Right lobe of liver (tissue), 6 donors: ENCODE measurements around the gene DBH. TPM values are rescaled to one million over a fixed set of nuclear protein-coding genes. Genes with fewer than 3 reads are reported as not detected.
A peak's percentile ranks its signal among the peaks of the same experiment; 100 is the strongest.

Source experiments
- ATAC-seq, 4 donors: fragments of 200-7000 bp; cut with Tn5 transposase; one replicate each; pipeline ENCODE4 v1.9.1; 2020; ENCODE audit warnings: mild to moderate bottlenecking in 4 of 4, moderate library complexity in 4 of 4
- DNase-seq, 3 donors: peaks; one replicate each; pipeline ENCODE4 v3.0.0-alpha.2; 2020
- H3K27ac ChIP-seq, 3 donors: fragments of 200-600 bp; one replicate each; pipeline ENCODE4 v1.8.0; 2022
- H3K27me3 ChIP-seq, 2 donors: fragments of 200-600 bp; one replicate each; pipeline ENCODE4 v1.8.0; 2022
- H3K36me3 ChIP-seq, 4 donors: fragments of 200-600 bp; sonication (generic) in 1 of 4; one replicate each; pipeline versions ENCODE4 v1.5.1 to v1.8.0; 2017 to 2022; ENCODE audit warnings: control low read depth in 1 of 4
- H3K4me1 ChIP-seq, 4 donors: fragments of 200-600 bp; sonication (generic) in 1 of 4; one replicate each; pipeline versions ENCODE4 v1.5.1 to v1.8.0; 2017 to 2022; ENCODE audit warnings: control low read depth in 1 of 4
- H3K4me3 ChIP-seq, 3 donors: fragments of 200-600 bp; one replicate each; pipeline ENCODE4 v1.8.0; 2022
- H3K9me3 ChIP-seq, 4 donors: fragments of 200-600 bp; sonication (generic) in 1 of 4; one replicate each; pipeline versions ENCODE4 v1.5.1 to v1.8.0; 2017 to 2022; ENCODE audit warnings: control low read depth in 1 of 4
- CTCF ChIP-seq, 4 donors: fragments of 200-600 bp in 3 of 4; fragments of 450-650 bp in 1 of 4; IDR thresholded peaks; one replicate each; pipeline versions ENCODE4 v1.5.1 to v1.8.0; 2016 to 2022; ENCODE audit warnings: antibody characterized with exemption in 4 of 4, mild to moderate bottlenecking in 2 of 4
- POLR2A ChIP-seq: fragments of 450-650 bp; IDR thresholded peaks from one replicate; pipeline ENCODE4 v1.6.1; 2017; ENCODE audit warnings: antibody characterized with exemption, mild to moderate bottlenecking
- WGBS: methylation state at CpG from one replicate; pipeline ENCODE4 v1.1.6; 2018; ENCODE audit warnings: low coverage, low lambda C conversion rate; ENCODE audit not compliant: insufficient coverage; ENCODE audit errors: missing lambda C conversion rate; 5-methylcytosine and 5-hydroxymethylcytosine counted together
- intact Hi-C, 2 donors: fragments of 100-400 bp; cut with DNase I; formaldehyde crosslinking; loops; one replicate each; pipeline versions ENCODE4 v1.11.2 to v1.14.1; 2022
- total RNA-seq, 6 experiments: library from RNA; depleted of rRNA in 2 of 6; stranded (reverse); fragments of >200 nt in 2 of 6; fragmentation: NEBNext Ultra II Directional in 3 of 6; extraction: Animal tissue kit (Norgen Biotek cat#: 25700) in 3 of 6; gene quantifications; one replicate each; pipeline versions ENCODE4 v1.1.0 to v1.2.4, GENCODE V29; 2016 to 2023
- donor health status: DM: no; HTN: yes; CAD: no.
- donor health status: DM: no; HTN: no; CAD: no.
- donor health status: DM: no; HTN: no; CAD: no.
- donor health status: DM: no; HTN: yes; CAD: no.
- donor health status: DM: no; HTN: yes; CAD: no.

The DBH gene
- total RNA-seq, 6 experiments from 2014 or later = 1.2 to 12.9 (median 5.7) TPM

GRCh38 chr9:133602277-133602676 is 33.9 kb upstream of the DBH start:
- Histone ChIP-seq H3K27me3 (no peaks in the 10 kb centered on the region), H3K4me3 (no peak overlapping the region), H3K9me3 (no peaks in the 10 kb centered on the region), H3K36me3 (no peaks in the 10 kb centered on the region), H3K27ac (no peak overlapping the region), H3K4me1 (no peaks in the 10 kb centered on the region)
- intact Hi-C loops = no loop called here
- 60% methylated on average over 7 of the region's 10 CpGs for WGBS
- no peak for TF ChIP-seq CTCF (IDR thresholded peaks at IDR 0.05)
- TF ChIP-seq POLR2A = no peak
- ATAC-seq (no peak), DNase-seq (peak in 1 of 3 donors; percentile 29)

DNA sequence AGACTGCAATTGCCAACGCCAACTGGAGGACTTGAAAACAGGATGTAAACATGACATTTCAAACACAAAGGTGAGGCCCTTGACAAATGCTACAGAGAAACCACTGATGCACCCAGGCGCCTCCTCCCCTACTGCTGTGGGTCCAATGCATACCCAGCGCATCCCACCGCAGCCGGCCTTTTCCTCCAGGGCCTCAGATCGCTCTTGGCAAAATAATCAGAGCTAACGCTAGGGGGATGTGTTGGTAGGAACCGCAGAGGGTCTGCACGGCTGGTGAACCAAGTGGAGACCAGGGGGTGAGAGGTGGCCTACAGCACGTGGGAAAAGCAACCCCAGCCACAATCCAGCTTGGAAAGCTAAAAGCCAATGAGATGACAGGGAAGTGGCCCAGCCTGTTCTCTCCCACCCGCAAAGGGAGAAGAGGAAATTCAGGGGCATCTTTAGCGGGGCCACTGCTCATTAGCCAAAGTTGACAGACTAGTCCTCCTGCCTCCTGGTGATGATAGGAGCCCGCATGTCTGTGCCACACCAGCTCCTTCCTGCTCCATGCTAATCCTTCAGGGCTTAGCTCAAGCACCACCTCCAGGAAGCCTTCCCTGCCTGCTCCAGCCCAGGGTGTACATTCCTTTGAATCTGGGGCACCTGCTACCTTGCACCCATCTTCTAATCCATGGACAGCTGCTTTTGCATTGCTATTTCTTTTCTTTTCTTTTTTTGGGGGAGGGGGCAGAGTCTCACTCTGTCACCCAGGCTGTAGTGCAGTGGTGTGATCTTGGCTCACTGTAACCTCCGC is 32.8 kb upstream of the DBH start:
- TF ChIP-seq POLR2A = no peak
- no peak for TF ChIP-seq CTCF (IDR thresholded peaks at IDR 0.05)
- H3K27me3 ChIP-seq = no peaks in the 10 kb centered on the region
- ATAC-seq = no peak
- H3K36me3 ChIP-seq = no peaks in the 10 kb centered on the region
- H3K4me3 ChIP-seq = no peak overlapping the region
- no peaks in the 10 kb centered on the region for H3K9me3 ChIP-seq
- no peak overlapping the region for H3K27ac ChIP-seq
- no peak for DNase-seq
- intact Hi-C loops = no loop called here
- H3K4me1 ChIP-seq = no peaks in the 10 kb centered on the region
- WGBS = 34% methylated on average over 8 of the region's 14 CpGs

DNA sequence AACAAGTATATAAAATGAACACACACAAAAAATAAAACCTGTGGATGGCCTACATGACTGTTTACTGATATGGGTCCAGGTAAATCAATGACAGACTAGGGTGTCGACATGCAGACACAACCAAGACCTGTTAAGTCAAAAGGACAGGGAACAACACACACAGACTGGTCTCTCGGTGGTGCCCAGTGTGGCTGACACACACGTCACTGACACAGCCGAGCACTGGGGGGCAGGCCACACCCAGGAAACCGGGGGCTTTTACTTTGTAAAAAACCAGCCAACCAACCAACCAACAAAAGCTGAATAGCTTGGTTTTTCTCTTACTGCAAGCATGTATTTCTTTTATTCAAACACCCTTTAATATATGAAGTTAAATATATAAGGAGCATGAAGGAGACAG is 31.9 kb upstream of the DBH start:
- Histone ChIP-seq H3K36me3 (no peaks in the 10 kb centered on the region), H3K27me3 (peaks cover 0 to 3% of the 10 kb centered on the region in 2 donors), H3K27ac (no peak overlapping the region), H3K4me3 (no peak overlapping the region), H3K4me1 (no peaks in the 10 kb centered on the region), H3K9me3 (no peaks in the 10 kb centered on the region)
- no peak for DNase-seq
- TF ChIP-seq CTCF (IDR thresholded peaks at IDR 0.05) = peak in 3 of 4 donors; percentile 10 to 23 (median 21)
- TF ChIP-seq POLR2A = no peak
- 13% methylated on average over 5 of the region's 5 CpGs for WGBS
- ATAC-seq = peak; percentile 47 to 75 (median 50)
- intact Hi-C loops = no loop called here

DNA sequence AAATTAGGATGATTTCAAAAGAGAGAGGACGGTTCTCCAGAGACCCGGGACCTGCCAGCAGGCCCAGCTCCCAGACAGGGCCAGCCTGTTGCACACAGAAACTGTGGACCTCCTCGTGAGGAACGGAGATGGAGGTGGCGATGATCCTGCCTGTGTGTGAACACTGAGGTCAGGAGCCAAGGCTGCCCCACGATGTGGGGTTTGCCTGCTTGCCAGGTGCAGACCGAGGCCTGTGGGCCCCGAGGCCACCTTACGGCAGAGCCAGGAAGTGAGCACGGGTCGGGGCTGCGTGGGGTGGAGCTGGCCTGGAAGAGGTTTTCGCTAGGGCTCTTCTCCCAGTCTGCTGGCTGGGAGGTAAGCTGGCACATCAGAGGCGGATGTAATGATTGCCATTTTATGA is 31.3 kb upstream of the DBH start:
- ATAC-seq = no peak
- no peak overlapping the region for H3K27ac ChIP-seq
- WGBS = 48% methylated on average over 5 of the region's 14 CpGs
- intact Hi-C loops = no loop called here
- no peak overlapping the region for H3K4me3 ChIP-seq
- no peaks in the 10 kb centered on the region for H3K36me3 ChIP-seq
- no peaks in the 10 kb centered on the region for H3K9me3 ChIP-seq
- DNase-seq = no peak
- H3K4me1 ChIP-seq = no peaks in the 10 kb centered on the region
- no peak for TF ChIP-seq CTCF (IDR thresholded peaks at IDR 0.05)
- no peak for TF ChIP-seq POLR2A
- H3K27me3 ChIP-seq = peaks cover 0 to 3% of the 10 kb centered on the region in 2 donors
